Activated CD4-positive, CD25-positive, alpha-beta regulatory T cell (primary cell): ENCODE data around the gene PICK1.
"Not testable (repeated sequence)": the region's sequence is repeated elsewhere in the genome, so short reads cannot be mapped to it uniquely, and the experiment has no call there.

Source experiments
- DNase-seq, 4 experiments: peaks; one replicate each; lab custom pipeline; 2025; lab: John Stamatoyannopoulos, UW

PICK1 gene

GRCh38 chr22:38030311-38031133 lies 26.7 kb upstream of the PICK1 start:
- no peak for DNase-seq

- DNase-seq, result no peak
These were observed 25.7 kb upstream of the PICK1 start for GRCh38 chr22:38031491-38031890.

- DNase-seq, result no peak
These were observed 24.3 kb upstream of the PICK1 start for GRCh38 chr22:38032681-38033521.

- DNase-seq, result no peak
These were observed 23.5 kb upstream of the PICK1 start for GRCh38 chr22:38033522-38034277.

- no peak for DNase-seq
These were observed 22.8 kb upstream of the PICK1 start for GRCh38 chr22:38034278-38034882.

- DNase-seq, result no peak
These were observed 22.2 kb upstream of the PICK1 start for GRCh38 chr22:38034884-38035529.

GRCh38 chr22:38035530-38035885 lies 21.7 kb upstream of the PICK1 start:
- no peak for DNase-seq

GRCh38 chr22:38036392-38037062 lies 20.7 kb upstream of the PICK1 start:
- DNase-seq, result no peak

- not testable (repeated sequence) for DNase-seq
These were observed 19.6 kb upstream of the PICK1 start for GRCh38 chr22:38037367-38038150.

- DNase-seq, result no peak
These were observed 18.8 kb upstream of the PICK1 start for GRCh38 chr22:38038426-38038825.

- no peak for DNase-seq
These were observed 18.1 kb upstream of the PICK1 start for GRCh38 chr22:38038890-38039812.

- DNase-seq, result no peak
These were observed 16.0 kb upstream of the PICK1 start for GRCh38 chr22:38040953-38041759.

- no peak for DNase-seq
These were observed 15.3 kb upstream of the PICK1 start for GRCh38 chr22:38041760-38042487.

GRCh38 chr22:38042488-38042790 lies 14.8 kb upstream of the PICK1 start:
- DNase-seq, result no peak

GRCh38 chr22:38043151-38044039 lies 13.8 kb upstream of the PICK1 start:
- DNase-seq, result no peak

GRCh38 chr22:38046070-38046748 lies 11.0 kb upstream of the PICK1 start:
- no peak for DNase-seq
